ENCODE results near the gene DVL3. TPM values are rescaled to one million over a fixed set of nuclear protein-coding genes. Genes with fewer than 3 reads are reported as not detected.

The DVL3 gene
- total and polyA plus RNA-seq, 2 donors (not counting 1 experiment from before 2014, with no cell fraction given), result 42.7 to 92.0 TPM

DNA sequence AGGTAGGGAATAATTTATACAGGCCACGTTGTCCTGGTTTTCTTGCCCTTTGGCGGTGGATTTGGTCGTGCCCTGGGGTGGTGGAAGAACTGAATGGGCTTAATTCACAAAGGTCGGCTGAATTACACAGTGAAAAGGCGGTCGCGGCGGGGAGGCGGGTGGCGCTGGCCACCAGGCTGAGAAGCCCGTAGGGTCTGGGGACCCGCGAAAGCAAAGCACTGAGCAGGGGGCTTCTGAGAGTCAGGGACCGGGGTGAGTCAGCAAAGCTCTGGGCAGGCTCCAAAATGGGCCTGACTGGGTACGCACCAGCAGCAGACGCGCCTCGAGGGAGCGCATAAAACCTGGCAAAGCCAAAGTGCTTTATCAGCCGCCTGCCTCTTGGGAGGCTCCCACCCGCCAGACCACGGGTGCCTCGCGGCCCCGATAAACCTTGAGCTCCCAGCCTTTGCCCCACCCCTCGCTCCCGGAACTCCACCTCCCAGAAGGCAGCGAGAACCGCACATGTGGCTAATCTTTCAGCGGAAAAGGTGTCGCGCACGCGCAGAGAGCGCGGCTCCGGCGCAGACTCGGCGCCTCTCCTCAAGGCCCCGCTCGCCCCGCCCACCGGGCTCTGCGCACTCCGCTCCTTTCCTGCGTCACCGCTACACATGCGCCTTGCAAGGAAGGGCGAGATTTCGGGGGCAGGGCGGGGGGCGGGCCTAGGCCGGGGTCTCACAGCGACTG is 30.4 kb downstream of the DVL3 start:
- Histone ChIP-seq H2AFZ (ENCODE audit: insufficient read depth, low read depth, low read length, poor library complexity, severe bottlenecking) (peak overlapping the region; percentile 95), H3K36me3 (replicated peaks in 1 of 2; ENCODE audit: control extremely low read depth in 1 of 2, control insufficient read depth in 1 of 2, extremely low read depth in 1 of 2, insufficient read depth in 2 of 2, low read length in 1 of 2) (peaks cover 4 to 65% of the 10 kb centered on the region in 2 experiments), H3K4me3 (ENCODE audit: control extremely low read depth in 1 of 5, extremely low read depth in 1 of 5, insufficient read depth in 1 of 5, low read depth in 2 of 5, low read length in 4 of 5) (peak overlapping the region; percentile 70 to 100 (median 97)), H4K20me1 (ENCODE audit: control insufficient read depth, insufficient read depth, low read length, poor library complexity, severe bottlenecking) (peaks cover 27% of the 10 kb centered on the region), H3K9me3 (ENCODE audit: control extremely low read depth in 1 of 3, control insufficient read depth in 2 of 3, insufficient read depth in 1 of 3, low read length in 2 of 3) (no peaks in the 10 kb centered on the region), H3K27me3 (replicated peaks in 1 of 4; ENCODE audit: control extremely low read depth in 1 of 4, control insufficient read depth in 3 of 4, insufficient read depth in 4 of 4, low read length in 3 of 4) (no peaks in the 10 kb centered on the region), H3K4me1 (ENCODE audit: control insufficient read depth in 2 of 2, insufficient read depth in 2 of 2, low read length in 2 of 2) (peaks cover 17 to 21% of the 10 kb centered on the region in 2 donors), H3K79me2 (ENCODE audit: control insufficient read depth, insufficient read depth, low read length) (peaks cover 40% of the 10 kb centered on the region), H3K4me2 (replicated peaks; ENCODE audit: low read depth, low read length, poor library complexity, severe bottlenecking) (peak overlapping the region; percentile 92), H3K9ac (ENCODE audit: low read length) (peak overlapping the region; percentile 84), H3K27ac (ENCODE audit: low read length in 2 of 2) (peak overlapping the region; percentile 48 to 68)
- intact Hi-C loops (cut with micrococcal nuclease), result loop anchor here (1.0 to 5.0 kb wide), 10 partner anchors 11 to 527 kb away; partner anchors contain the start of genes ABCC5, AP2M1, DVL3 and EEF1AKMT4
- Mint-ChIP-seq H3K9me3 (ENCODE audit: insufficient read depth) (no peaks in the 10 kb centered on the region), H3K27me3 (no peaks in the 10 kb centered on the region), H3K4me3 (peak overlapping the region; percentile 99), H3K4me1 (peaks cover 33% of the 10 kb centered on the region), H3K27ac (peak overlapping the region; percentile 94)
- ChIA-PET POLR2A (interaction anchor here (0.8 to 1.1 kb wide), 5 partner anchors 8 to 52 kb away, joined by 3 to 7 read pairs (median 4); partner anchors contain the start of genes AP2M1 and EIF2B5), CTCF (interaction anchor here (0.9 to 1.9 kb wide), 5 partner anchors 12 to 301 kb away, joined by 3 to 9 read pairs (median 3); partner anchors contain the start of genes EEF1AKMT4 and PARL)
- TF ChIP-seq EZH2 (IDR thresholded peaks at IDR 0.05; ENCODE audit: borderline replicate concordance, insufficient read depth, low read depth, low read length, poor library complexity, severe bottlenecking), result no peak
- TF ChIP-seq, protein P1, sequence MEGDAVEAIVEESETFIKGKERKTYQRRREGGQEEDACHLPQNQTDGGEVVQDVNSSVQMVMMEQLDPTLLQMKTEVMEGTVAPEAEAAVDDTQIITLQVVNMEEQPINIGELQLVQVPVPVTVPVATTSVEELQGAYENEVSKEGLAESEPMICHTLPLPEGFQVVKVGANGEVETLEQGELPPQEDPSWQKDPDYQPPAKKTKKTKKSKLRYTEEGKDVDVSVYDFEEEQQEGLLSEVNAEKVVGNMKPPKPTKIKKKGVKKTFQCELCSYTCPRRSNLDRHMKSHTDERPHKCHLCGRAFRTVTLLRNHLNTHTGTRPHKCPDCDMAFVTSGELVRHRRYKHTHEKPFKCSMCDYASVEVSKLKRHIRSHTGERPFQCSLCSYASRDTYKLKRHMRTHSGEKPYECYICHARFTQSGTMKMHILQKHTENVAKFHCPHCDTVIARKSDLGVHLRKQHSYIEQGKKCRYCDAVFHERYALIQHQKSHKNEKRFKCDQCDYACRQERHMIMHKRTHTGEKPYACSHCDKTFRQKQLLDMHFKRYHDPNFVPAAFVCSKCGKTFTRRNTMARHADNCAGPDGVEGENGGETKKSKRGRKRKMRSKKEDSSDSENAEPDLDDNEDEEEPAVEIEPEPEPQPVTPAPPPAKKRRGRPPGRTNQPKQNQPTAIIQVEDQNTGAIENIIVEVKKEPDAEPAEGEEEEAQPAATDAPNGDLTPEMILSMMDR (IDR thresholded peaks at IDR 0.05), result no peak
- 5% methylated on average over 55 of the region's 55 CpGs for WGBS (ENCODE audit: insufficient coverage)
- DNase-seq (peak; percentile 100), ATAC-seq (ENCODE audit: low read depth) (peak; percentile 94)
